Brain microvascular endothelial cell (primary cell): ENCODE measurements around the gene GCFC2.
"Not testable (repeated sequence)": the region's sequence is repeated elsewhere in the genome, so short reads cannot be mapped to it uniquely, and the experiment has no call there.

Source experiments
- DNase-seq: peaks from one replicate; pipeline ENCODE4 v3.0.0-alpha.2; 2020
- H3K27ac ChIP-seq: fragments of 250-450 bp; sonication (Bioruptor Pico); 2 replicates; pipeline ENCODE4 v1.5.1; 2020; ENCODE audit warnings: mild to moderate bottlenecking, moderate library complexity
- H3K27me3 ChIP-seq: fragments of 250-450 bp; sonication (Bioruptor Pico); replicated peaks from 2 replicates; pipeline ENCODE4 v1.5.1; 2020; ENCODE audit warnings: mild to moderate bottlenecking
- H3K36me3 ChIP-seq: fragments of 250-450 bp; sonication (Bioruptor Pico); replicated peaks from 2 replicates; pipeline ENCODE4 v1.5.1; 2020; ENCODE audit warnings: mild to moderate bottlenecking
- H3K4me3 ChIP-seq: 2 replicates; pipeline ENCODE4 v1.5.1; 2011; ENCODE audit warnings: low read depth, mild to moderate bottlenecking, control low read depth, low read length, moderate library complexity
- in situ Hi-C: cut with HindIII; loops from 2 replicates; pipeline ENCODE4 v1.10.0; 2017; ENCODE audit warnings: low sequenced_read_pairs, low pct_ligation_motif_present
- TF ChIP-seq, protein P1 (sequence below): IDR thresholded peaks from 2 replicates; pipeline ENCODE4 v1.5.1; 2011; ENCODE audit warnings: low read depth, mild to moderate bottlenecking, moderate library complexity, low read length, control low read depth, inconsistent platforms; ENCODE audit errors: missing control alignments

Gene GCFC2

DNA sequence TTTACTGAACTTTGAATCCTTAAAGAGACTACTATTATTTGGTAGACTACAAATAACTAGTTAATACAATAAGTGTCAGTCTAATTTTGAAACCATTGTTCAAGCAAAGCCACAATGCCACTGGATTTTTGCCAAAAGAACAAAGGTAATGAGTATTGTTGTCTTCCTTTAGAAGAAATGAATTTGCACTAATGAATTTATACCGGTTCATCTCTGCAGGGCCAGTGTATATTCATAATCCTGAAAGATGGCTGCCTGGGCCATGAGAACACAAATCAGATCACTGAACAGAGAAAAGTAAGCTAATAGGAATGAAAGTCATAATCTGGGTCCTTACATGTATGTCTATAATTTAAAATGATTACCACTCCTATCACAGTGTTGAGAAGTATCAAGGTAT lies 31.2 kb downstream of the GCFC2 start:
- TF ChIP-seq, protein P1, sequence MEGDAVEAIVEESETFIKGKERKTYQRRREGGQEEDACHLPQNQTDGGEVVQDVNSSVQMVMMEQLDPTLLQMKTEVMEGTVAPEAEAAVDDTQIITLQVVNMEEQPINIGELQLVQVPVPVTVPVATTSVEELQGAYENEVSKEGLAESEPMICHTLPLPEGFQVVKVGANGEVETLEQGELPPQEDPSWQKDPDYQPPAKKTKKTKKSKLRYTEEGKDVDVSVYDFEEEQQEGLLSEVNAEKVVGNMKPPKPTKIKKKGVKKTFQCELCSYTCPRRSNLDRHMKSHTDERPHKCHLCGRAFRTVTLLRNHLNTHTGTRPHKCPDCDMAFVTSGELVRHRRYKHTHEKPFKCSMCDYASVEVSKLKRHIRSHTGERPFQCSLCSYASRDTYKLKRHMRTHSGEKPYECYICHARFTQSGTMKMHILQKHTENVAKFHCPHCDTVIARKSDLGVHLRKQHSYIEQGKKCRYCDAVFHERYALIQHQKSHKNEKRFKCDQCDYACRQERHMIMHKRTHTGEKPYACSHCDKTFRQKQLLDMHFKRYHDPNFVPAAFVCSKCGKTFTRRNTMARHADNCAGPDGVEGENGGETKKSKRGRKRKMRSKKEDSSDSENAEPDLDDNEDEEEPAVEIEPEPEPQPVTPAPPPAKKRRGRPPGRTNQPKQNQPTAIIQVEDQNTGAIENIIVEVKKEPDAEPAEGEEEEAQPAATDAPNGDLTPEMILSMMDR, result no peak
- DNase-seq, result no peak
- H3K4me3 ChIP-seq, result no peak overlapping the region
- no peaks in the 10 kb centered on the region for H3K27me3 ChIP-seq
- no peak overlapping the region for H3K27ac ChIP-seq
- H3K36me3 ChIP-seq, result peaks cover 3% of the 10 kb centered on the region
- in situ Hi-C loops, result no loop called here

DNA sequence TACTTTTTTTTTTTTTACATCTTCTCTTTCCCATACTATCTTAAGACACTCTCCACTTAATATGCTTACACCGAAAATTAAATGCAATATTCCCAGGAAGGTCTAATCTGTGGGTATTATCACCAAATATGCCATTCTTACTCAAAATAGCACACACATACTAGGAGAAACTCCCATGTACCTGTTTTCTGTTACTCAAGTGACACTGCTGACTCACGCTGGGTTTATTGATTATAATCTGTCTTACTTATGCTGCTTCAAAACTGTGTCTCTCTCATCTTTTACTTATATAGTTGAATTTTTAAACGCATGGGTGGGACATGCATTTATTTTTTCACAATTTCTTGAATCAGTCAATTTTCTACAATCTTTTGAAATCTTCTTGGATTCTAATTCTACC lies 34.3 kb downstream of the GCFC2 start:
- in situ Hi-C loops, result no loop called here
- no peak overlapping the region for H3K27ac ChIP-seq
- no peak overlapping the region for H3K4me3 ChIP-seq
- no peak for DNase-seq
- peaks cover under 1% of the 10 kb centered on the region for H3K36me3 ChIP-seq
- TF ChIP-seq, protein P1, result no peak
- H3K27me3 ChIP-seq, result no peaks in the 10 kb centered on the region

DNA sequence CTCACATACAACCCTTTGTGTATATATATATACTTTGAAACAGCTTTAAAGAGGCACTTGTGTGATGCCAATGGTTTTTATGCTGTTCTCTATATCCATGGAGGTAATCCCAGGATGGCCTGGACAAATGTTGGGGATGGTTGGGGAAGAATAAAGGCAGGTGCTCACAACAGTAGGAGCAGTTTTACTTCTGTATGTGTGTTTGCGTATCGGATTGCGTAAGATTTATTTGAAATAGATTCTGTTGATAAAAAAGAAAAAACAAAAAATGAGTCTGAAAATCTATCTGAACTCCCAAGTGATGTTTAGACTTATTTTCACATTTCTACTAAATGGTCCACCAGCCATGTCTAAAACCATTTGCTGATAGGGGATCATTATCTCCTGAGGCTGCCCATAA lies 34.8 kb downstream of the GCFC2 start:
- Histone ChIP-seq H3K27ac (no peak overlapping the region), H3K27me3 (no peaks in the 10 kb centered on the region), H3K36me3 (peaks cover 3% of the 10 kb centered on the region), H3K4me3 (no peak overlapping the region)
- no peak for DNase-seq
- TF ChIP-seq, protein P1, result no peak
- in situ Hi-C loops, result no loop called here

DNA sequence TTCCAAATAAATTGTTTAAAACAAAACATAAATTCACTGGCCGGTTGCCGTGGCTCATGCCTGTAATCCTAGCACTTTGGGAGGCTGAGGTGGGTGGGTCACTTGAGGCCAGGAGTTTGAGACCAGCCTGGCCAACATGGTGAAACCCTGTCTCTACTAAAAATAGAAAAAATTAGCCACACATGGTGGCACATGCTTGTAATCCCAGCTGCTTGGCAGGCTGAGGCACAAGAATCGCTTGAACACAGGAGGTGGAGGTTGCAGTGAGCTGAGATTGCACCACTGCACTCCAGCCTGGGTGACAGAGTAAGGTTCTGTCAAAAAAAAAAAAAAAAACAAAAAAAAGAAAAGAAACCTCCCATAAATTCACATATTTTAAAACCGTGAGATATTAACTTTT lies 35.3 kb downstream of the GCFC2 start:
- H3K27me3 ChIP-seq, in situ Hi-C loops, DNase-seq, H3K27ac ChIP-seq, H3K4me3 ChIP-seq, H3K36me3 ChIP-seq: not testable (repeated sequence)

DNA sequence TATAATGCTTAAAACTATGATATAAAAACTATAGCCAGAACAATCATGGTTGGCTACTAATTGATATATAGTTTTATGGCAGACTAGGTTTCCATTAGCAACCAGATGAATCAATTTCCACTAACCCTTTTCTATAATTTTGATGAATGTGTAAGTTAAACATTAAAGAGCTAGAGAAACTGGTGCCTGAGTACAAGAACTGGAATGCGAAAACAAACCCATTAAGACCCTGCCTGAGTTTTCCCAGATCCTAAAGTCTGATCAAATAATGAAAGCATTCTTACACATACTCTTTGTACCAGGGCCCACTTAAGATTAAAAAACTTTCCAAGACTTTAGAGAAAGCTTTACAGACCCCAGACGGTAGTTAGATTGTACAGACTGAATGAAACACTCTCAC lies 42.8 kb downstream of the GCFC2 start:
- no peaks in the 10 kb centered on the region for H3K27me3 ChIP-seq
- peaks cover 11% of the 10 kb centered on the region for H3K36me3 ChIP-seq
- in situ Hi-C loops, result no loop called here
- DNase-seq, result no peak
- TF ChIP-seq, protein P1, result no peak
- H3K4me3 ChIP-seq, result no peak overlapping the region
- H3K27ac ChIP-seq, result no peak overlapping the region

DNA sequence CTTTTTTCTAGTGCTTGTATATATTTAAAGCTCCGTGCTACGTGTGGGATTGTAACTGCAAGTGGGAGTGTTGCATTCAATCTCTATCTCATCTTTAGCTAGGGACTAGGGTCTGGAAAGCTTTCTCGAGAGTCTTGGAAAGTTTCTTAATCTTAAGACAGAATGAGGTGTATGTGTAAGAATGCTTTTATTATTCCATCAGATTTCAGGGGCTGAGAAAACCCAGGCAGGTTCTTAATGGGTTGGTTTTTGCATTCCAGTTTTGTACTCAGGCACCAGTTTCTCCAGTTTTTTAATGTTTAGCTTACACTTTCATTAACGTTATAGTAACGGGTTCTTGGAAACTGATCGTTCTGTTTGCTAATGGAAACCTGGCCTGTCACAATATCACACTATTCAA lies 43.8 kb downstream of the GCFC2 start:
- Histone ChIP-seq H3K4me3 (no peak overlapping the region), H3K27ac (no peak overlapping the region), H3K36me3 (peaks cover 13% of the 10 kb centered on the region), H3K27me3 (no peaks in the 10 kb centered on the region)
- in situ Hi-C loops, result no loop called here
- TF ChIP-seq, protein P1, result no peak
- DNase-seq, result no peak

DNA sequence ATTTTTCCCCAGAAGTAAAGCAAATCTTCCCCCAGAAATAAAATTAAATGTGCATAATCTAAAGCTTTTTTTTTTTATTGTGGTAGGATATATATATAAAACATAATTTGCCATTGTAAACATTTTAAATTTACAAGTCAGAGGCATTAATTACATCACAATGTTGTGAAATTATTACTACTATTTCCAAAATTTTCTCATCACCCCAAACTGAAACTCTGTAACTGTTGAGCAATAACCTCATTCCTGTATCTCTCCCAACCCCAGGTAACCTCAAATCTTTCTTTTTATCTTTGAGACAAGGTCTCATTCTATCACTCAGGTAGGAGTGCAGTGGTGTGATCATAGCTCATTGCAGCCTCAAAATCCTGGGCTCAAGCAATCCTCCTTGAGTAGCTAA lies 52.9 kb downstream of the GCFC2 start:
- TF ChIP-seq, protein P1, result no peak
- H3K27ac ChIP-seq, result no peak overlapping the region
- in situ Hi-C loops, result no loop called here
- DNase-seq, result no peak
- H3K4me3 ChIP-seq, result no peak overlapping the region
- no peaks in the 10 kb centered on the region for H3K27me3 ChIP-seq
- peaks cover 24% of the 10 kb centered on the region for H3K36me3 ChIP-seq
